SU-DHL-6 (cell line): ENCODE measurements around the gene ID2.

Experiments used
- H2AFZ ChIP-seq: fragments of 200-600 bp; sonication (generic); 2 replicates; pipeline ENCODE4 v1.6.1; 2014; ENCODE audit warnings: low read depth, mild to moderate bottlenecking, moderate library complexity, mixed read lengths, antibody characterized with exemption, low read length; ENCODE audit not compliant: severe bottlenecking
- H3F3A ChIP-seq: fragments of 200-600 bp; shearing (Covaris generic); 2 replicates; pipeline ENCODE4 v1.6.0; 2016; ENCODE audit warnings: antibody characterized with exemption, mild to moderate bottlenecking; ENCODE audit not compliant: insufficient read depth
- H3K27ac ChIP-seq: fragments of 200-600 bp; sonication (generic); 2 replicates; pipeline ENCODE4 v1.5.1; 2016; ENCODE audit warnings: low read depth, mild to moderate bottlenecking, low read length, moderate library complexity, mixed read lengths
- H3K27me3 ChIP-seq: fragments of 200-600 bp; sonication (generic), shearing (Covaris generic); 2 replicates; pipeline ENCODE4 v1.6.0; 2014; ENCODE audit warnings: mild to moderate bottlenecking, low read length
- H3K36me3 ChIP-seq: fragments of 200-600 bp; sonication (generic); 2 replicates; pipeline ENCODE4 v1.6.1; 2014; ENCODE audit warnings: mild to moderate bottlenecking, low read length, mixed read lengths
- H3K4me2 ChIP-seq: fragments of 300-600, 200-600 bp; shearing (Covaris generic), sonication (generic); 2 replicates; pipeline ENCODE4 v1.6.0; 2014; ENCODE audit warnings: low read length, low read depth, mild to moderate bottlenecking; ENCODE audit not compliant: poor library complexity, severe bottlenecking
- H3K4me3 ChIP-seq: fragments of 200-600 bp; sonication (generic); 2 replicates; pipeline ENCODE4 v1.5.1; 2014; ENCODE audit warnings: antibody characterized with exemption, low read length, mild to moderate bottlenecking, mixed read lengths; ENCODE audit not compliant: insufficient read depth, poor library complexity, severe bottlenecking
- H3K79me2 ChIP-seq: fragments of 200-600 bp; sonication (generic); 2 replicates; pipeline ENCODE4 v1.6.1; 2014; ENCODE audit warnings: mild to moderate bottlenecking, low read length, moderate library complexity; ENCODE audit not compliant: insufficient read depth
- H3K9ac ChIP-seq: fragments of 200-600 bp; sonication (generic); 2 replicates; pipeline ENCODE4 v1.7.0; 2014; ENCODE audit warnings: mild to moderate bottlenecking, low read length
- H3K9me2 ChIP-seq: fragments of 200-600 bp; sonication (generic); replicated peaks from 2 replicates; pipeline ENCODE4 v1.6.1; 2014; ENCODE audit warnings: low read length; ENCODE audit not compliant: insufficient read depth
- H3K9me3 ChIP-seq: fragments of 200-600 bp; sonication (generic); 2 replicates; pipeline ENCODE4 v1.6.1; 2014; ENCODE audit warnings: low read length, mixed read lengths; ENCODE audit not compliant: insufficient read depth
- H4K20me1 ChIP-seq: fragments of 200-600 bp; sonication (generic); 2 replicates; pipeline ENCODE4 v1.6.1; 2014; ENCODE audit warnings: low read depth, mild to moderate bottlenecking, antibody characterized with exemption, low read length, moderate library complexity, mixed read lengths
- EZH2phosphoT487 ChIP-seq: fragments of 200-600 bp; sonication (generic), shearing (Covaris generic); conservative IDR thresholded peaks from 2 replicates; pipeline ENCODE4 v1.6.1; 2018; ENCODE audit warnings: mild to moderate bottlenecking, antibody characterized with exemption, low read length, moderate library complexity, mixed read lengths
- TF ChIP-seq, protein P1 (sequence below): fragments of 200-600 bp; sonication (generic); IDR thresholded peaks from one replicate; pipeline ENCODE4 v1.5.1; 2017; ENCODE audit warnings: antibody characterized with exemption, mild to moderate bottlenecking, low read length, moderate library complexity; ENCODE audit not compliant: insufficient read depth, poor library complexity, severe bottlenecking

ID2 gene

DNA sequence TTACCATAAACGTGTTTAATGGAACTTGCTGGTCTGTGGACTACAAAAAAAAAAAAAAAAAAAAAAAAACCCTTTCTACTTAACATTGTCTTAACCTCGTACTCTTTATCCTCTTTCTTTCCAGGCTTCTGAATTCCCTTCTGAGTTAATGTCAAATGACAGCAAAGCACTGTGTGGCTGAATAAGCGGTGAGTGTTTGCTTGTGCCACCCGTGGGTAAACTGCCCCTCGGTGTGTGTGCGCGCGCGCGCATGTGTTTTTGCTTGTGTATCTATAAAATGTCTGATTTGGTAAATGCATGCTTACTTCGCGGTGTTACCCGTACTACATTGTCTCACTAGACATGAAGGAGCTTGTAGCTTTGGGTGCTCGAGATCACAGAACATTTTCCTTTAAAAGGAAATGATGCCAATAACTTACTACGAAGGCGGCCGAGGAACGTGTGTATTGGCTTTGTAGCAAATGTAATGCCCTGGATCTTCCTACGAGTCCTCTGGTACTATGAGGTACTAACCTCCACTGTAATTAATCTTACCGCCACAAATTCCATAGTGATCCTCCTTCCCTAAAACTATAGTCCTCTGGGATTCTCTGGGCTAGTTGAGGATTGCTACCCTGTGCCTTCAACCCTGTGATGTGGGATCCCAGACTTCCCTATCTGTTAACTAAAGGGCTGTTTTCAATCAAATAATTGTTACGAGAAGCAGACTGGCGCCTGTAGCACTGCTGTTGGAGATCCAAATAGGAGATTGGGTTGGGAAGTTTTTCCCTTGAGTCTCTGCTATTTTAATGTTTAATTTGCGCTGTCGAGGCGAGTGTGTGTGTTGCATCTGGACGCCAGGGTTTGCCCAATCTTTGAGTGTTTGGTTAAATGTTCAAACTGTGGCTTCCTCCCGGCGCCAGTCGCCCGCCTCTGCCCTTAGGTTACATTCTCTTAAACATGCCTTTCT lies 1.1 kb downstream of the ID2 start:
- TF ChIP-seq, protein P1, sequence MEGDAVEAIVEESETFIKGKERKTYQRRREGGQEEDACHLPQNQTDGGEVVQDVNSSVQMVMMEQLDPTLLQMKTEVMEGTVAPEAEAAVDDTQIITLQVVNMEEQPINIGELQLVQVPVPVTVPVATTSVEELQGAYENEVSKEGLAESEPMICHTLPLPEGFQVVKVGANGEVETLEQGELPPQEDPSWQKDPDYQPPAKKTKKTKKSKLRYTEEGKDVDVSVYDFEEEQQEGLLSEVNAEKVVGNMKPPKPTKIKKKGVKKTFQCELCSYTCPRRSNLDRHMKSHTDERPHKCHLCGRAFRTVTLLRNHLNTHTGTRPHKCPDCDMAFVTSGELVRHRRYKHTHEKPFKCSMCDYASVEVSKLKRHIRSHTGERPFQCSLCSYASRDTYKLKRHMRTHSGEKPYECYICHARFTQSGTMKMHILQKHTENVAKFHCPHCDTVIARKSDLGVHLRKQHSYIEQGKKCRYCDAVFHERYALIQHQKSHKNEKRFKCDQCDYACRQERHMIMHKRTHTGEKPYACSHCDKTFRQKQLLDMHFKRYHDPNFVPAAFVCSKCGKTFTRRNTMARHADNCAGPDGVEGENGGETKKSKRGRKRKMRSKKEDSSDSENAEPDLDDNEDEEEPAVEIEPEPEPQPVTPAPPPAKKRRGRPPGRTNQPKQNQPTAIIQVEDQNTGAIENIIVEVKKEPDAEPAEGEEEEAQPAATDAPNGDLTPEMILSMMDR: no peak
- TF ChIP-seq EZH2phosphoT487: no peak
- H3K4me3 ChIP-seq: peak overlapping the region; percentile 77
- H3F3A ChIP-seq: peaks cover 27% of the 10 kb centered on the region
- peak overlapping the region; percentile 58 for H3K4me2 ChIP-seq
- H3K79me2 ChIP-seq: no peaks in the 10 kb centered on the region; the same call in 1 of the 2 replicates
- H3K9me3 ChIP-seq: no peaks in the 10 kb centered on the region
- no peaks in the 10 kb centered on the region for H3K27me3 ChIP-seq
- H4K20me1 ChIP-seq: no peaks in the 10 kb centered on the region
- H3K9ac ChIP-seq: peak overlapping the region; percentile 65
- no peaks in the 10 kb centered on the region for H3K36me3 ChIP-seq
- H3K27ac ChIP-seq: peak overlapping the region; percentile 26; the same call in 1 of the 2 replicates
- no peak overlapping the region for H2AFZ ChIP-seq
- no peaks in the 10 kb centered on the region for H3K9me2 ChIP-seq

DNA sequence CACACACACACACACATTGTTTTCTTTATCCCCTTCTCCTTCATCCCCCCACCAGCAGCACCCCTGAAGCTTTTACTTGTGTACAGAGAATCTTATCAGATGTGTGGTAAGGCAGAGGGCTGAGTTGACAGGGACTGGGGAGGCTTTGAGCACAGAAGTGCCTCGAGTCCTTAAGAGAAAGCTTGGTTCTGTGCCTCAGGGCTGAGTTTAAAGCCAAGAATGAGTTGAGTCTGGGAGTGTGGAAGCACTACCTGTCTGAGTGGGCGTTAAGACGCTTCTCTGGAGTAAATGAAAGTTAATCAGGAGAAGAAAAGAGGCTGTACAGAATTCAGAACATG lies 2.7 kb downstream of the ID2 start:
- no peaks in the 10 kb centered on the region for H3K9me3 ChIP-seq
- no peak overlapping the region for H2AFZ ChIP-seq

DNA sequence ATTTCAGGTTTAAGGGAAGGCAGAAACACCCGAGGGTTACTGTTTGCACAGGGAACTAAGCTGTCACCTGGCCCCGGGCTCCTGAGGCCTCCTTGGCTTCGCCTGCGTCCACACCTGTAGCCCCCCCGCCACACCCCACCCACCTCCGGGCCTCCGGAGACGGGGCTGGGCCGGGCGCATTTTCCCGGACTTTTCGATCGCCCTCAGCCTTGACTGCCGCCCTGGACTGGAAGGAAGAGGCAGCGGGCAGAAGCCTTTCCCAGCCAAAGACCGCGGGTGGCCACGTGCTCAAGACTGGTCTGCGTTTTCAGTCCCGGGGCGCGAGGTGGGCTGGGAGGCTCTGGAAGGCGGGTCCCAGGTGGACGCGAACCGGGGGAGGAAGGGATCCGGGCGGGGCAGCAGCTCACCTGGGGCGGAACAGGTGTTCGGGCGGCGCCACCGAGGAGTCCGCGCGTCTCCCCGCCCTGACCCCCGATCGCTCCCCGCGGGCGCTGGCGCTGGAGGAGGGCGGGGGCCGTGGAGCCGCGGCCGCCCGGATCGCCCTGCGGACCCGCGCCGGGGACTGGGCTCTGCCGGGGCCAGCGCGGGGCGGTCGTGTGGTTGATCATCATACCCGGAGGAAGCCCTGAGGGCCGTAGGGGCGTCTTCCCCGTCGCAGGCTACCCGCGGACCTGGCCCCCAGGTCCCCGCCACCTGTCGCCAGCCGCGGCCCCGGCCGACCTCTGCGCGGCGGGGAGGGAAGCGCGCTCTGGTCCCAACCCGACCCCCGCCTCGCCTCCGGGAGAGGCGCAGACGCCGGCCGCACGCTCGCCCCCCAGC lies 3.2 kb downstream of the ID2 start:
- H4K20me1 ChIP-seq: no peaks in the 10 kb centered on the region
- H3K9me2 ChIP-seq: no peaks in the 10 kb centered on the region
- TF ChIP-seq, protein P1: no peak
- TF ChIP-seq EZH2phosphoT487: no peak
- peak overlapping the region; percentile 94 for H2AFZ ChIP-seq
- peak overlapping the region; percentile 46 for H3K27ac ChIP-seq
- no peaks in the 10 kb centered on the region for H3K36me3 ChIP-seq
- peak overlapping the region; percentile 57 for H3K4me3 ChIP-seq
- H3K79me2 ChIP-seq: no peaks in the 10 kb centered on the region; the same call in 1 of the 2 replicates
- H3K4me2 ChIP-seq: peak overlapping the region; percentile 58
- H3K9ac ChIP-seq: peak overlapping the region; percentile 60
- peaks cover 20% of the 10 kb centered on the region for H3F3A ChIP-seq
- no peaks in the 10 kb centered on the region for H3K27me3 ChIP-seq
- no peaks in the 10 kb centered on the region for H3K9me3 ChIP-seq

More for the DNA sequence above, 2.7 kb downstream of the ID2 start:
- Histone ChIP-seq H3K36me3 (no peaks in the 10 kb centered on the region), H3K79me2 (no peaks in the 10 kb centered on the region; the same call in 1 of the 2 replicates), H3F3A (peaks cover 26% of the 10 kb centered on the region), H3K27me3 (no peaks in the 10 kb centered on the region), H3K9ac (no peak overlapping the region; the same call in 1 of the 2 replicates), H4K20me1 (no peaks in the 10 kb centered on the region), H3K9me2 (no peaks in the 10 kb centered on the region), H3K27ac (peak overlapping the region; percentile 46), H3K4me3 (no peak overlapping the region), H3K4me2 (peak overlapping the region; percentile 58)
- TF ChIP-seq EZH2phosphoT487: no peak
- TF ChIP-seq, protein P1: no peak
